MCF 10A (cell line): ENCODE measurements around the gene UBE3A. TPM values are rescaled to one million over a fixed set of nuclear protein-coding genes. Genes with fewer than 3 reads are reported as not detected.

ENCODE experiments used
- BruUV-seq: library from RNA; stranded (reverse); fragments of 400-500 nt; replicated peaks from 2 replicates; lab custom pipeline; 2021; lab: Mats Ljungman, UMichigan
- CTCF ChIA-PET: fragments of 300-600 bp; sonication (Branson Sonifier 250); formaldehyde crosslinking; extraction: SDS; loops from one replicate; lab custom pipeline; 2021; ENCODE audit warnings: antibody characterized with exemption, inconsistent platforms; lab: Yijun Ruan, JAX
- POLR2A ChIA-PET: fragments of 300-600, 350-650 bp; sonication (Branson Sonifier 250); formaldehyde crosslinking; extraction: SDS; loops from one replicate; lab custom pipeline; 2020; ENCODE audit warnings: antibody characterized with exemption, inconsistent platforms; lab: Yijun Ruan, JAX
- DNase-seq: peaks from one replicate; pipeline ENCODE4 v3.0.0-alpha.2; 2018; ENCODE audit not compliant: unreplicated experiment
- H3K27ac Mint-ChIP-seq: one replicate; pipeline ENCODE4 v1.8.0; 2022; ENCODE audit warnings: mild to moderate bottlenecking, low read depth, mixed read lengths; ENCODE audit not compliant: unreplicated experiment
- H3K27me3 Mint-ChIP-seq: one replicate; pipeline ENCODE4 v1.8.0; 2022; ENCODE audit warnings: mixed read lengths; ENCODE audit not compliant: insufficient read depth, unreplicated experiment
- H3K36me3 Mint-ChIP-seq: one replicate; pipeline ENCODE4 v1.8.0; 2022; ENCODE audit warnings: mild to moderate bottlenecking, moderate library complexity, mixed read lengths; ENCODE audit not compliant: insufficient read depth, unreplicated experiment
- H3K4me1 Mint-ChIP-seq: one replicate; pipeline ENCODE4 v1.8.0; 2022; ENCODE audit warnings: mixed read lengths; ENCODE audit not compliant: insufficient read depth, unreplicated experiment
- H3K4me3 Mint-ChIP-seq: one replicate; pipeline ENCODE4 v1.8.0; 2022; ENCODE audit warnings: mild to moderate bottlenecking, moderate library complexity, mixed read lengths; ENCODE audit not compliant: unreplicated experiment
- H3K9me3 Mint-ChIP-seq: one replicate; pipeline ENCODE4 v1.8.0; 2022; ENCODE audit warnings: mixed read lengths; ENCODE audit not compliant: unreplicated experiment
- CTCF ChIP-seq: fragments of 200-600 bp; IDR thresholded peaks from one replicate; pipeline ENCODE4 v1.8.0; 2022; ENCODE audit warnings: antibody characterized with exemption, mild to moderate bottlenecking; ENCODE audit not compliant: unreplicated experiment
- intact Hi-C: fragments of 100-400 bp; cut with micrococcal nuclease; formaldehyde crosslinking; loops from 2 replicates; pipeline ENCODE4 v1.14.1; 2022
- total RNA-seq: library from RNA; stranded (reverse); gene quantifications from 2 replicates; pipeline ENCODE4 v1.2.3, GENCODE V29; 2022

The UBE3A gene
- total RNA-seq, 1 experiment from 2014 or later = 101 TPM

- peaks cover 8% of the 10 kb centered on the region for H3K9me3 Mint-ChIP-seq
- peaks cover 22% of the 10 kb centered on the region for H3K4me1 Mint-ChIP-seq
- intact Hi-C loops = no loop called here
- no peak for TF ChIP-seq CTCF
- H3K36me3 Mint-ChIP-seq = no peaks in the 10 kb centered on the region
- H3K27me3 Mint-ChIP-seq = no peaks in the 10 kb centered on the region
- DNase-seq = no peak
- POLR2A ChIA-PET = no interaction called here
- no peak overlapping the region for H3K4me3 Mint-ChIP-seq
- no peak overlapping the region for H3K27ac Mint-ChIP-seq
- BruUV-seq = no TSS peak
- CTCF ChIA-PET = interaction anchor here (0.6 kb wide), 1 partner anchor 37 kb away, joined by 4 read pairs; no protein-coding TSS in a partner anchor
Observed at GRCh38 chr15:25464784-25465183, 26.0 kb upstream of the UBE3A start.

- Mint-ChIP-seq H3K36me3 (no peaks in the 10 kb centered on the region), H3K27ac (no peak overlapping the region), H3K9me3 (peaks cover 8% of the 10 kb centered on the region), H3K27me3 (no peaks in the 10 kb centered on the region), H3K4me3 (no peak overlapping the region), H3K4me1 (peaks cover 22% of the 10 kb centered on the region)
- ChIA-PET CTCF (interaction anchor here (0.6 kb wide), 1 partner anchor 37 kb away, joined by 4 read pairs; no protein-coding TSS in a partner anchor), POLR2A (no interaction called here)
- no peak for TF ChIP-seq CTCF
- DNase-seq = no peak
- BruUV-seq = no TSS peak
- intact Hi-C loops = no loop called here
Observed at GRCh38 chr15:25464383-25464782, 25.6 kb upstream of the UBE3A start.

GRCh38 chr15:25456196-25456595, 17.4 kb upstream of the UBE3A start:
- H3K27me3 Mint-ChIP-seq = no peaks in the 10 kb centered on the region
- H3K36me3 Mint-ChIP-seq = no peaks in the 10 kb centered on the region
- ChIA-PET POLR2A (interaction anchor here (0.7 to 1.0 kb wide), 2 partner anchors 14 to 17 kb away, joined by 3 to 5 read pairs; no protein-coding TSS in a partner anchor), CTCF (interaction anchor here (0.5 to 1.2 kb wide), 3 partner anchors 17 to 1976 kb away, joined by 3 to 4 read pairs (median 4); no protein-coding TSS in a partner anchor)
- TF ChIP-seq CTCF = no peak
- H3K9me3 Mint-ChIP-seq = peaks cover 8% of the 10 kb centered on the region
- intact Hi-C loops = no loop called here
- no TSS peak for BruUV-seq
- peak overlapping the region; percentile 90 for H3K27ac Mint-ChIP-seq
- H3K4me1 Mint-ChIP-seq = peaks cover 17% of the 10 kb centered on the region
- peak overlapping the region; percentile 57 for H3K4me3 Mint-ChIP-seq
- DNase-seq = no peak

GRCh38 chr15:25455226-25455625, 16.4 kb upstream of the UBE3A start:
- Mint-ChIP-seq H3K4me3 (no peak overlapping the region), H3K27ac (no peak overlapping the region), H3K27me3 (no peaks in the 10 kb centered on the region), H3K4me1 (peaks cover 17% of the 10 kb centered on the region), H3K36me3 (no peaks in the 10 kb centered on the region), H3K9me3 (peaks cover 8% of the 10 kb centered on the region)
- intact Hi-C loops = no loop called here
- no peak for TF ChIP-seq CTCF
- no TSS peak for BruUV-seq
- ChIA-PET POLR2A (no interaction called here), CTCF (interaction anchor here (1.2 kb wide), 1 partner anchor 18 kb away, joined by 4 read pairs; no protein-coding TSS in a partner anchor)
- DNase-seq = no peak
